Measurements from ENCODE around the gene MYCN. TPM values are rescaled to one million over a fixed set of nuclear protein-coding genes. Genes with fewer than 3 reads are reported as not detected.
"Not testable (repeated sequence)": the region's sequence is repeated elsewhere in the genome, so short reads cannot be mapped to it uniquely, and the experiment has no call there.

The MYCN gene
- total RNA-seq, 1 donor from 2014 or later = 3.1 TPM

DNA sequence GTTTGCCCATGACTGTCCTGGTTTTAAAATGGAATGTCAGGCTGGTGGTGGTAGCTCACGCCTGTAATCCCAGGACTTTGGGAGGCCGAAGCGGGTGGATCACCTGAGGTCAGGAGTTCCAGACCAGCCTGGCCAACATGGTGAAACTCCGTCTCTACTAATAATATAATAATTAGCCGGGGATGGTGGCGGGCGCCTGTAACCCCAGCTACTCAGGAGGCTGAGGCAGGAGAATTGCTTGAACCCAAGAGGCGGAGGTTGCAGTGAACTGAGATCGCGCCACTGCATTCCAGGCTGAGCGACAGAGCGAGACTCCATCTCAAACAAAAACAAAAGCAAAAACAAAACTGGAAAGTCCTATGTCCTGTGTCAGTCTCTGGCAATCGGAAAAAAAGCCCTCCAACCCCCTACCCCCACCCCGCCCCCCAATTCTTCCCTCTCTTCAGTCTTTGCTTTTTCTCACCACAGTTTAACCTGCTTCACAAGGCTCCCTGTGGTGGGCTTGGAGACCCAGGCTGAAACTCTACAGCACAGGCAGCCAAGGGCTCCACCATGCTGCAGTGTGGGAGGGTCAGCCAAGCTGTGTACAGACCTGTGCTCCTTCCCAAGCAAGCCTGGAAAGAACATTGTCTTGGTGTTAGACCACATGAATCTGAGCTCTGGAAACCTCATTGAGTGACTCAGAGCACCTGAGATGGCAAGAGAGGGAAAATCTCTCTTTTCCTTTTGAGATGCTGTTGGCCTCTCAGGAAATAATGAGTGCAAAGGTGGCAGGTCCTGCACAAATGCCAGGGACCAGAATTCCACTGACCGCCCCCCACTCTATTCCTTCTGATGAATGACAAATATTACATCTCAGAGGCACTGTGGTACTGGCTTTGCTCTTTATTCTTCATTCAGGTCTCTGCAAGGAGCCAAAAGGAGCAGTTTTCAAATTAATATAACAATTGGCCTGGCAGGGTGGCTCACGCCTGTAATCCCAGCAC is 16.7 kb downstream of the MYCN start:
- no peak for DNase-seq (ENCODE audit: low read depth, low spot score)

DNA sequence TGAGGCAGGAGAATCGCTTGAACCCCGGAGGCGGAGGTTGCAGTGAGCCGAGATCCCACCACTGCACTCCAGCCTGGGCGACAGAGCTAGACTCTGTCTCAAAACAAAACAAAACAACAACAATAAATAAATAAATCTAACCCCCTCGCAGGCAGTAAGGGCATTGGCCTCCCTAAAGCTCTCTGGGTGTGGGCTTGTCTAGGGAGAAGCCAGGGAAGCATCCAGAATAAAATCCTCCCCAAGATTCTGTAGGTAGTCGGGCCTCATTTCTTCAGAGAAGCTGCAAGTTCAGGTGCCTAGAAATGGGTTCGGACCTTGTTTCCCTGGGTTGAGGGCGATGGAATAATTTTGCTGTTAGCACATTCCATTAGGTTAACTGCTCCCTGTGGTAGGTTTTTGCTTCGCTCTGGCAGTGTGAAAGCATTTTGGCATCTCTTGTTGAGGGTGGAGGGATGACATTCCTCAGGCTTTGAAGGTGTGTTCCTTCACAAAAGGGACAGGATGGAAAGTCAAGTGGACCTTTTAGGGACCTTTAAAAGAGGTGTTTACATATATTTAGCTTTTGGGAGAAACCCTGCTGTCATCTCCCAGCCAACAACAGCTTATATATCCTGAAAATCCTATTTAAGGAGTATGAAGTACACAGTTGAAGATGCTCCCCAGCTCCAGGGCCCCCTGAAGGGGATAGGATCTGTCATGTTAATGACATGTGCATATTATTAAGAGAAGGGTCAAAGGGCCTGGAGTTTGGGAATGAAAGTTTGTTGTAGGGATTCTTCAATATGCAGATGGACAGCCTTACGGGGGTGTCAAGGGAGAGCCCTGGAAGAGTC is 17.7 kb downstream of the MYCN start:
- no peak for DNase-seq (ENCODE audit: low read depth, low spot score)

DNA sequence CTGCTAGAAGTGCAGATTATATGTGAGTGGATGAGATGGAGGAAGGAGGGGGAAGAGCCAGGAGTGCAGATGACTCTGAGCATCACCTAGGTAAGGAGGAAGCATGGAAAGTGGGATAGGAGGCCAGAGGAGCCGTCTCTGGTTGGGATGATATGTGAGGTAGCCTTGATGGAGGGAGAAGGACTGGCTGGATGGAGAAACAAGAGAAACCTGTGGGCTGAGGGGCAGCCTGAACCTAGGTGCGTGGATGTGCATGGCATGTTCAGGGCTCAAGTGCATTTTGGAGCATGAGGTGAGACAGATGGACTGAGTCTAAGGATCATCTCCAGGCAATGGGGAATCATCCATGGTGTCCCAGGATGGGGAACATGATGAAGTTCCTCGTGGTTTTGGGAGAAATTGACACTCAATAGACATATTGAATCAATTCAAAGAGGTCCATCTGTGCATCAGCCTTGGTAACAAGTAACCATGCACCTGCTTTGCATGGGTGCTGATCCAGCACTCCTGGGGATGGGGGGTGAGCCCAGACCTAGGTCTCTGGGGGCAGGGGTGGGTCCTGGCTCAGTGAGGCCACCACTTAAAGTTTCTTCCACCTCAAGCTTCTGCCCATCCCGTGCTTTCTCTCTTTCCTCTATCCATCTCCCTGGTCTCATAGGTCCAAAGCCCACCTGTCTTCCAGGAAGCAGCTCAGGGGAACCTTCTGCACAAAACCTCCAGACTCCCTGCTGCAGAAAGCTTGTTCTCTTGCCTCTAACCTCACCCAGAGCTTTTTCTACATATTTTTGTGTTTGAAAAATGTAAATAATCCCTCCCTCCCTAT is 19.2 kb downstream of the MYCN start:
- DNase-seq (ENCODE audit: low read depth, low spot score) = no peak

DNA sequence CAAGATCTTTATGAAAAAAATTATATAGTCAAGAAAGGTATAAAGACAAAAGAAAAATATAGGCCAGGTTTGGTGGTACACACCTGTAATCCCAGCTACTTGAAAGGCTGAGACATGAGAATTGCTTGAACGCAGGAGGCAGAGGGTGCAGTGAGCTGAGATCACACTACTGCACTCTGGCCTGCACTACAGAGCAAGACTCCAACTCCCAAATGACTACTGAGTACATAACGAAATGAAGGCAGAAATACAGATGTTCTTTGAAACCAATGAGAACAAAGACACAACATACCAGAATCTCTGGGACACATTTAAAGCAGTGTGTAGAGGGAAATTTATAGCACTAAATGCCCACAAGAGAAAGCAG is 19.8 kb downstream of the MYCN start:
- not testable (repeated sequence) for DNase-seq (ENCODE audit: low read depth, low spot score)

GRCh38 chr2:15963109-15963976 is 23.0 kb downstream of the MYCN start:
- not testable (repeated sequence) for DNase-seq (ENCODE audit: low read depth, low spot score)

DNA sequence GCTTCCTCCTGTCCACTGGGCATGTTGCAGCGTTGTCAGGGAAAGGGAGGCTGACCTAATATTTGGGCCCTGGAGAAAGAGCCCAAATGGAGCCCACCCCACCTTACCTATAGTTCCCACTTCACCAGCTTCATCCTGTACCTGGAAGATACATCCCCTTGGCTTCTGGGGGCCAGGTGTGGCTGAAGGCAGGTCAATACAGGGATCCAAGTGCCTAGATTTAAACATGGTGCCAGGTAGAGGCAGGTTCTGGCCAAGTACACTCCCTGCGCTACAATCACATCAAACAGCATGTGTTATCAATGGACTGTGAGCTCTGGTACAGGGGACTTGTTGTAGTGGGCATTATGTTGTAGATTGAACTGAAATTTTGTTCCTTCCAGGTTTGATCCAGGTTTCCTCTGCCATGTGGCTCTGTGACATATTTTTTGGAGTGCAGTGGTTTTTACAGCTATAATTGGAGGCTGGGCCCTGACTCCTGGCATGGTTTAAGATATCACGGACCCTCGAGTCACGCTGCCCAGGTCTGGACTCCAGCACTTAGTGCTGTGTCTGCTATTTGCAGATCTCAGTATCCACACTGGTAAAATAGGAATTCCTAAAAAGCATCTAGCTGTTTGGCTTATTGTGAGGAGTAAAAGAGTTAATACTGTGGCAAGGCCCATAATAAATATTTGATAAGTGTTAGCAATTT is 23.8 kb downstream of the MYCN start:
- DNase-seq (ENCODE audit: low read depth, low spot score) = no peak

GRCh38 chr2:15964936-15965563 is 24.7 kb downstream of the MYCN start:
- DNase-seq (ENCODE audit: low read depth, low spot score) = no peak

DNA sequence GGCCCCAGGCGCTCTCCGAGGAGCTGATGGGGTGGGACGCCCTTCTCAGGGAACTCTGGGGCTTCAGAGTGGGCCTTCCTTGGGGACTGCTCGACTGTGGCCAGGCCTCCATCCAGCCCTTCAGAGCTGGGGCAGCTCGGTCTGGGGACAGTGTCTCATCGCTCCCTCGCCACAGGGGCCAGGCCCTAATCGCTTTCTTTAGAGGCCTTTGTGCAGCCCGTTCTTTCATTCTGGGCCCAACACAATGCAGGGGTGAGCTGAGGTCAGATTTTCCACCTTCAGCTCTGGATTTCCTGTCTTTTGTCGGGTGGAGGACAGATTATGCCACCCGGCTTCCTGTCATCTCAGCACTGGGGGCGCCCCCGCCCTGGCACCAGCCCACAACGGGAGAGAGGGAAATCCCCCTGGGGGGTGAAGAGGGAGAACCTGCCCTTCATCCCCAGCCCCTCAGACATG is 25.2 kb downstream of the MYCN start:
- DNase-seq (ENCODE audit: low read depth, low spot score) = no peak

DNA sequence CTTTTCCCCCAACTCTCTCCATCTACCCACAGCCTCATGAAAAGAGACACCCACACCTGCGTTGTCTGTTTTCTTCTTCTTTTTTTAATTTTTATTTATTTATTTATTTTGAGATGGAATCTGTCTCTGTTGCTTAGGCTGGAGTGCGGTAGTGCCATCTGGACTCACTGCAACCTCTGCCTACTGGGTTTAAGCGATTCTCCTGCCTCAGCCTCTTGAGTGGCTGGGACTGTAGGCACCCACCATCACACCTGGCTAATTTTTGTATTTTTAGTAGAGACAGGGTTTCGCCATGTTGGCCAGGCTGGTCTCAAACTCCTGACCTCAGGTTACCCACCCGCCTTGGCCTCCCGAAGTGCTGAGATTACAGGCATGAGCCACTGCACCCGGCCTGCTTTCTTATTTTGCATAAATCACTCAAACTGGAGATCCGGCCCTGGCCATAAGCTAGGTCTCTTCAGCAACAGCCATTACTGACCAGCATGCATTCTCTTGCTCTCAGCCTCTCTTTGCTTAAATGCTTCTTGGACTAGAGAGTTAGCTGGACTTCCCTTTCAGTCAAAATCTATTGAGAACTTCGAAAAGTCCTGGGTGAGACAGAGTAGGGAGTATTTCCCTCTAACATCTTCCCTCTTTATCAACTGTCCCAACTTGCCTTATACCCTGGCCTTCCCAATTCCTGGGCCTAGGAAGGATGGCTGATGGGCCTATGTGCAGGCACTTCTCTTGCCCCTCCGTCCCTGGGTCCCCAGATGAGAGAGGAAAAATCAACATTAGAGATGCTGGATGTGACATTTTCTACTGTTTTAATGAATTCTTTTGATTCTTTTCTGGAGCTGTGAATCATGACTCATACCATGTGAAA is 27.3 kb downstream of the MYCN start:
- no peak for DNase-seq (ENCODE audit: low read depth, low spot score)

- DNase-seq (ENCODE audit: low read depth, low spot score) = no peak
Observed at GRCh38 chr2:15968280-15969178, 28.2 kb downstream of the MYCN start.

GRCh38 chr2:15969214-15969613 is 28.9 kb downstream of the MYCN start:
- DNase-seq (ENCODE audit: low read depth, low spot score) = no peak

- DNase-seq (ENCODE audit: low read depth, low spot score) = no peak
Observed at GRCh38 chr2:15970701-15971100, 30.4 kb downstream of the MYCN start.

DNA sequence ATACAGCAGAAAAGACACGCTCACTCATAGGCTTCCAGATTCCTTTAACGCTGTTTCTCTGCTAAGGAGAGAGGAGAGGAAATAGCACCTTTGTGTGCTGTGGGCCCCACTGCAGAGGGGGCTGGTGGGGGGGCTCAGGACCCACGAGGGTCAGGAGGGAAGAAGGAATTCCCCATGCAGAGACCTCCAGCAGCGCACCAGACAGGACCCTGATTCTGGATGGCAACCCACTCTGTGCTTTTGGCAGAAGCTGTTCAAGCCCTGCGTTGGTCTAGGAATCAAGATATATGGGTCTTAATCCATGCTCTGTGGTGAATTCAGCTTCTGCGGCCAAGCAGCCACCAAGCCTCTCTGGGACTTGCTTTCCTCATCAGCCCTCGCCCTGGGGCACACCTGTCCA is 31.0 kb downstream of the MYCN start:
- no peak for DNase-seq (ENCODE audit: low read depth, low spot score)

DNA sequence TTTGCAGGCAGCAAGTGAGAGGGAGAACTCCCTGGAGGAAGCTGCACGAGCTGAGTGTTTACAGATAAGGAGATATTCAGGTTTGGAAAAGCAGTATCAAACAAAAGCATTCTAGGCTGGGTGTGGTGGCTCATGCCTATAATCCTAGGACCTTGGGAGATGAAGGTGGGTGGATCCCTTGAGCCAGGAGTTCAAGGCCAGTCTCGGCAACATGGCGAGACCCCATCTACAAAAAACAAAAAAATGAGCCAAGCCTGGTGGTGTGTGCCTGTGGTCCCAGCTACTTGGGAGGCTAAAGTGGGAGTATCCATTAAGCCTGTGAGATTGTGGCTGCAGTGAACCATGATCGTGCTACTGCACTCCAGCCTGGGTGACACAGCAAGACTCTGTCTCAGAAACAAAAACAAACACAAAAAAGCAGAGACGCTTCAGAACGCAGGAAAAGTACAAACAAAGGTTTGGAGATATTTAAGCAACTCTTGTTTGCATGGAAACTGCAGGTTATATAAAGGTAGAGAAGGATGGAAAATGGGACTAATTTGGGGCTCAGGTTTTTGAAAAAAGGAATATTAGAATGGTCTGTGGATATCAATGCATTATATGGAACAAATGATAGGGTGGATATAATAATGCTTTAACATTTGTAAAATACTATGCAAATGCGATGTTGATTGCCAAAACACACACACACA is 31.6 kb downstream of the MYCN start:
- no peak for DNase-seq (ENCODE audit: low read depth, low spot score)

DNA sequence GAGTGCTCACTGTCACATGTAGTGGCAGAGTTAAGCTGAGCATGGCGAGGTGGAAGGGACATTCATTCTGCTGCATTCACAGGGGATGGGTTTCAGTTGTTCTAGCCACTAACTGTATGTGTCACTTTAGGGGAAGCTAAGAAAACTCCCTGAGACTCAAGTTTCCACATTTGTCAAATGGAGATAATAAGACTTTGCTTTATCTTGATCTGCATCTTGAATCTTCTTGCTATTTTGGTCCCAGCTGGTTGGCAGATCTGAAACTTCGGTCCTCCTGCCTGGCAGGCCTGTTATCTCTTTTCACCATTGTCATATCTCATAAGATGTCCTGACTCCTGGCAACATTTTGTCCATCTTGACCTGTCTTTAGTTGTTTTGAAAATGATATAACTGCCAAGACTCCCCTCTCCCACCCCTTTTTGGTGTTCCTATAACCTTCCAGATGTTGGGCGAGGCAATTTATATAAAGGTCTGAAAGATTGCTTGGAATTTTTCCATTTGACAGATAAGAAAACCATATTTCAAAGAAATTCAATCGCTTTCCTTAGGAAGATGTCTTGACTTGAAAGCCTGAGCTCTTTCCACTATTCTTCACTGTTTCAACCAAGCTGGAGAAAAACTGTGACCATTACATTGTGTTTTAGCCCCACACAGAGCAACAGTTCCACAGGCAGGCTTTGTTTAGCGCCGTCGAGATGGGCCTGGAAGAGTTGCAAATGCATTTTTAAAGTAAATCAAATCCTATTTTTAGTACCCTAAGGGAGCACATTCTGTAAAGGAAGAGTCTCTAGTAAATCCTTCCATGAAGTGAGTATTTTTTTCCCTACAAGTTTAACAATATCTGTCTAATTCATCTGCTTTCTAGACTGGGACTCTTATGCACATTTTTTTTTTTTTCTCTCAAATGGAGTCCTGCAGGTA is 33.4 kb downstream of the MYCN start:
- no peak for DNase-seq (ENCODE audit: low read depth, low spot score)
